Endothelial cell of umbilical vein (primary cell): Measurements from ENCODE around the gene PHF2. TPM values are rescaled to one million over a fixed set of nuclear protein-coding genes. Genes with fewer than 3 reads are reported as not detected.

Experiments
- BruUV-seq: library from RNA; stranded (reverse); fragments of 400-500 nt; replicated peaks from 2 replicates; lab custom pipeline; 2021; lab: Mats Ljungman, UMichigan
- CTCF ChIA-PET: fragments of 300-600, 350-600 bp; sonication (Branson Sonifier 250); formaldehyde crosslinking; loops from one replicate; lab custom pipeline; 2021; ENCODE audit warnings: antibody characterized with exemption, inconsistent platforms; lab: Charles Lee
- POLR2A ChIA-PET: fragments of 300-600, 350-600 bp; sonication (Branson Sonifier 250); formaldehyde crosslinking; loops from one replicate; lab custom pipeline; 2021; ENCODE audit warnings: antibody characterized with exemption, inconsistent platforms; lab: Charles Lee
- DNase-seq: peaks from one replicate; pipeline ENCODE4 v3.0.0-alpha.2; 2011; ENCODE audit warnings: low read depth, low spot score
- FAIRE-seq: peaks from 2 replicates; lab custom pipeline; 2011; peaks lifted over from hg19 to GRCh38; lab: Jason Lieb, UNC
- H2AFZ ChIP-seq: 2 replicates; pipeline ENCODE4 v1.6.0; 2012; ENCODE audit warnings: low read depth, low read length, control low read depth, inconsistent platforms
- H3K27ac ChIP-seq: 2 replicates; pipeline ENCODE4 v1.5.1; 2011; ENCODE audit warnings: low read depth, mild to moderate bottlenecking, control low read depth, low read length, moderate library complexity; ENCODE audit not compliant: insufficient read depth
- H3K27me3 ChIP-seq, 2 experiments: 2 replicates each; pipeline versions ENCODE4 v1.6.0 to v1.6.1; 2011; ENCODE audit warnings: low read length in 2 of 2, mixed read lengths in 1 of 2; ENCODE audit not compliant: control insufficient read depth in 2 of 2, insufficient read depth in 2 of 2
- H3K36me3 ChIP-seq, 2 experiments: 2 replicates in 1 of 2; 3 replicates in 1 of 2; pipeline ENCODE4 v1.5.1; 2011; ENCODE audit warnings: low read length in 2 of 2, mild to moderate bottlenecking in 1 of 2, moderate library complexity in 1 of 2; ENCODE audit not compliant: control insufficient read depth in 2 of 2, insufficient read depth in 2 of 2; ENCODE audit errors: extremely low read depth in 1 of 2
- H3K4me1 ChIP-seq: 3 replicates; pipeline ENCODE4 v1.5.1; 2011; ENCODE audit warnings: mild to moderate bottlenecking, low read length; ENCODE audit not compliant: control insufficient read depth, insufficient read depth; ENCODE audit errors: extremely low read depth
- H3K4me2 ChIP-seq: 2 replicates; pipeline ENCODE4 v1.6.1; 2011; ENCODE audit warnings: low read length, control low read depth, mixed read lengths; ENCODE audit not compliant: insufficient read depth
- H3K4me3 ChIP-seq, 3 experiments: fragments of 200-600 bp in 1 of 3; sonication (generic), shearing (Covaris generic) in 1 of 3; replicated peaks in 1 of 3; 2 replicates each; pipeline ENCODE4 v1.5.1; 2011 to 2016; ENCODE audit warnings: control low read depth in 3 of 3, low read length in 3 of 3, mild to moderate bottlenecking in 2 of 3, inconsistent platforms in 1 of 3, low read depth in 1 of 3, moderate library complexity in 1 of 3; ENCODE audit not compliant: insufficient read depth in 1 of 3
- H3K79me2 ChIP-seq: 2 replicates; pipeline ENCODE4 v1.6.0; 2012; ENCODE audit warnings: low read length, inconsistent platforms; ENCODE audit not compliant: control insufficient read depth, insufficient read depth
- H3K9ac ChIP-seq: replicated peaks from 2 replicates; pipeline ENCODE3; 2011; ENCODE audit warnings: low read length, control low read depth; ENCODE audit not compliant: insufficient read depth; ENCODE audit errors: extremely low read depth
- H3K9me1 ChIP-seq: replicated peaks from 3 replicates; pipeline ENCODE4 v1.6.0; 2011; ENCODE audit warnings: mild to moderate bottlenecking, low read length; ENCODE audit not compliant: control insufficient read depth, insufficient read depth; ENCODE audit errors: extremely low read depth
- H3K9me3 ChIP-seq: replicated peaks from 2 replicates; pipeline ENCODE4 v1.5.1; 2012; ENCODE audit warnings: low read length, inconsistent platforms; ENCODE audit not compliant: control insufficient read depth, insufficient read depth
- H4K20me1 ChIP-seq: replicated peaks from 2 replicates; pipeline ENCODE3; 2011; ENCODE audit warnings: mild to moderate bottlenecking, low read length; ENCODE audit not compliant: control insufficient read depth, insufficient read depth; ENCODE audit errors: extremely low read depth
- CTCF ChIP-seq, 2 donors: IDR thresholded peaks; 1 replicate in 1 of 2; 2 replicates in 1 of 2; pipeline ENCODE4 v1.5.1; 2011; ENCODE audit warnings: low read length in 2 of 2, mild to moderate bottlenecking in 2 of 2, moderate library complexity in 2 of 2, control low read depth in 1 of 2, inconsistent platforms in 1 of 2, low read depth in 1 of 2; ENCODE audit not compliant: insufficient read depth in 1 of 2; ENCODE audit errors: extremely low read depth in 1 of 2
- EZH2 ChIP-seq: IDR thresholded peaks from 2 replicates; pipeline ENCODE4 v1.6.1; 2012; ENCODE audit warnings: borderline replicate concordance, low read depth, mild to moderate bottlenecking, moderate library complexity, low read length, inconsistent platforms; ENCODE audit not compliant: severe bottlenecking
- GATA2 ChIP-seq: IDR thresholded peaks from 2 replicates; pipeline ENCODE4 v1.7.0; 2011; ENCODE audit warnings: low read depth, mild to moderate bottlenecking, moderate library complexity, mixed read lengths, low read length; ENCODE audit not compliant: insufficient read length, insufficient read depth
- JUN ChIP-seq: IDR thresholded peaks from 2 replicates; pipeline ENCODE4 v1.6.1; 2011; ENCODE audit warnings: borderline replicate concordance, low read depth; ENCODE audit not compliant: insufficient read length, insufficient read depth
- MAX ChIP-seq: IDR thresholded peaks from 2 replicates; pipeline ENCODE4 v1.6.1; 2011; ENCODE audit not compliant: insufficient read depth, insufficient read length
- MYC ChIP-seq: IDR thresholded peaks from one replicate; pipeline ENCODE4 v1.6.1; 2011; ENCODE audit warnings: mild to moderate bottlenecking, low read depth, low read length
- POLR2A ChIP-seq: IDR thresholded peaks from 2 replicates; pipeline ENCODE4 v1.6.1; 2012; ENCODE audit warnings: low read depth, mild to moderate bottlenecking, control low read depth, low read length
- dilution Hi-C: fragments of 300-500 bp; cut with MboI; formaldehyde crosslinking; loops from one replicate; pipeline ENCODE4 v1.15.0; 2019; ENCODE audit warnings: low sequenced_read_pairs; ENCODE audit not compliant: extremely low pct_ligation_motif_present
- intact Hi-C: fragments of 100-400 bp; cut with micrococcal nuclease; formaldehyde crosslinking; loops from one replicate; pipeline ENCODE4 v1.10.0; 2022
- polyA plus RNA-seq, 4 experiments: library from polyadenylated mRNA; depleted of rRNA in 3 of 4; stranded (reverse) in 3 of 4; unstranded in 1 of 4; fragments of >200 nt; gene quantifications; 2 replicates each; pipeline versions ENCODE4 v1.2.1 to v1.2.3, GENCODE V29; 2011 to 2012; ENCODE audit warnings: missing spikeins in 1 of 4
- total RNA-seq: library from RNA; stranded (reverse); gene quantifications from 2 replicates; pipeline ENCODE4 v1.2.3, GENCODE V29; 2021

Gene PHF2
- total and polyA plus RNA-seq, 2 donors (not counting 3 experiments of a cell fraction or from before 2014, with no cell fraction given): 9.8 to 22.5 TPM

- CTCF ChIA-PET: no interaction called here
- no peaks in the 10 kb centered on the region for H4K20me1 ChIP-seq
- dilution Hi-C loops: no loop called here
- H3K4me1 ChIP-seq: no peaks in the 10 kb centered on the region
- TF ChIP-seq EZH2: no peak
- TF ChIP-seq GATA2: no peak
- TF ChIP-seq CTCF (IDR thresholded peaks at IDR 0.05; ENCODE audit: extremely low read depth in 1 of 2, insufficient read depth in 1 of 2, low read depth in 1 of 2, low read length in 2 of 2): no peak
- no peak for TF ChIP-seq MYC
- no peak for TF ChIP-seq MAX
- no peak for TF ChIP-seq POLR2A
- TF ChIP-seq JUN: no peak
- H3K79me2 ChIP-seq: no peaks in the 10 kb centered on the region
- no peaks in the 10 kb centered on the region for H3K27me3 ChIP-seq
- H3K36me3 ChIP-seq: peaks cover 0 to 27% of the 10 kb centered on the region in 2 experiments
- intact Hi-C loops: no loop called here
- no TSS peak for BruUV-seq
- no peaks in the 10 kb centered on the region for H3K9me1 ChIP-seq
- H3K4me2 ChIP-seq: no peak overlapping the region
- POLR2A ChIA-PET: no interaction called here
- H3K27ac ChIP-seq: no peak overlapping the region
- no peak overlapping the region for H3K4me3 ChIP-seq
- no peak for FAIRE-seq
- H2AFZ ChIP-seq: no peak overlapping the region
- H3K9ac ChIP-seq: no peak overlapping the region
- no peak for DNase-seq
- H3K9me3 ChIP-seq: no peaks in the 10 kb centered on the region
Measured at GRCh38 chr9:93658184-93658925, 82.0 kb downstream of the PHF2 start.
